Iris pigment epithelial cell (primary cell): Measurements from ENCODE around the gene ACBD6.

Source experiments
- DNase-seq: peaks from one replicate; pipeline ENCODE4 v3.0.0-alpha.2; 2011; ENCODE audit warnings: low read depth

ACBD6 gene

DNA sequence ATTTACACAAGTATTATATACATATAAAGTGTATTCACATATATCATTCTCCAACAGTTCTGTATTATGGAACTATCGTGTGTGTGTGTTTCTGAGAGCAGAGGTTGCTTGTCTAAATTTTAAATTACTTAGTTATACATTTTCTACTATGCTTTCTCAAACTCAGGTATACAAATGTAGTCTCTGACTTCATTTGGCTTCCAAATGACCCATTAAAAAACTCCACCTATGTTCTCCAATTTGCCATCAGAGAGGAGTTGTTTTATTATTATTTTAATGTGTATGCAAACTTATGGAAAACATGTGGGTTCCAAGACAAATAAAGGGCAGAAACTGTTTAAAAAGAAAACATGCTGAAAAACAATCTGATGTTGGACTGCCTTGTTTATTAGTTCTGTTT lies 131.8 kb downstream of the ACBD6 start:
- no peak for DNase-seq

- no peak for DNase-seq
Measured at GRCh38 chr1:180370188-180370587, 132.2 kb downstream of the ACBD6 start.

DNA sequence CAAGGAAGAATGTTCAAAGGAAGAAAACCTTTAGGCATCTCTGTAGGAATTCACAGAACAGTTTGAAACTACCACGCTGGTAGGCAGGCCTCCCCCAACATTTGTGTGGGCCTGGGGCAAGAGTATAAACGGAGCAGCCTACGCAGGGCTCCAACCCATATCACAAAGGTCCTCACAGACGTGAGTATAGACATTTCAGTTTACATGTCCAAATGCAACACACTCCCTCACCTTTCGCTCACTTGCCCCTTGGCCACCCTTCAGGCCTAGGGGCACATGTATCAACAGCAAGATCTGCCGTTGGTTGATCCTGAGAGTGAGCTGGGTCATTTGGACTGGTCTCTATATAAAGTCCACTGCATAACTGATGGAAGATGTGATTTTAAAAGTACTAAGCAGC lies 133.3 kb downstream of the ACBD6 start:
- DNase-seq, result no peak

DNA sequence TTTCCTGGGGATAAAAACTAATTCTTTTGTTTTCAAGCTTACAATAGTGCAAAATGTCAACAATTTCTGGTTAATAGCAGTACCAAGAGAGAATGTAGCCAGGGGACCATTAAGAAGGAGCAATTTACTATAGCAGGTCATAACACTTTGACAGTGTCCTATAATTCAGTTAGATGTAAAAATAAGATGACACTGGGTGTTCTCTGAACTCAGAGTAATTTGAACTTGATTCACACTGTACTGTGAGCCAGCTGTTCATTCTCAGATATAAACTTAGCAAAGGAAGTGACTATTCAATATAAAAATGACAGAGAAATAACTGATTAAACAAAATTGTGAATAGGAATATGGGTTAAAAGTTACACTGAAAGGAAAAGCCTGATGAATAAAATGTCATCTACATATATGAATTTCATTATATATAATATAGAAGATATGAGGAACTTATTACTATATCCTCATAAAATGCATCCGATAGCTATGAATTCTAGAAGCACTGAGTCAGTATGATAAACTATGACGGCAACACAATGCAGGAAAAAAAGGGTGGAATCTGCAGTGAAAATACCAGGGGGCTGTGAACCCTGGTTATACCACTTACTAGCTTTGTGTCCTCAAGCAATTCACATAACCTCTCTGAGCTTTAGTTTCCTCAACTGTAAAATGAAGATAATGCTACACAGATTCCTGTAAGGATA lies 135.9 kb downstream of the ACBD6 start:
- peak; percentile 65 for DNase-seq

GRCh38 chr1:180365039-180365438 lies 137.3 kb downstream of the ACBD6 start:
- peak; percentile 9 for DNase-seq

DNA sequence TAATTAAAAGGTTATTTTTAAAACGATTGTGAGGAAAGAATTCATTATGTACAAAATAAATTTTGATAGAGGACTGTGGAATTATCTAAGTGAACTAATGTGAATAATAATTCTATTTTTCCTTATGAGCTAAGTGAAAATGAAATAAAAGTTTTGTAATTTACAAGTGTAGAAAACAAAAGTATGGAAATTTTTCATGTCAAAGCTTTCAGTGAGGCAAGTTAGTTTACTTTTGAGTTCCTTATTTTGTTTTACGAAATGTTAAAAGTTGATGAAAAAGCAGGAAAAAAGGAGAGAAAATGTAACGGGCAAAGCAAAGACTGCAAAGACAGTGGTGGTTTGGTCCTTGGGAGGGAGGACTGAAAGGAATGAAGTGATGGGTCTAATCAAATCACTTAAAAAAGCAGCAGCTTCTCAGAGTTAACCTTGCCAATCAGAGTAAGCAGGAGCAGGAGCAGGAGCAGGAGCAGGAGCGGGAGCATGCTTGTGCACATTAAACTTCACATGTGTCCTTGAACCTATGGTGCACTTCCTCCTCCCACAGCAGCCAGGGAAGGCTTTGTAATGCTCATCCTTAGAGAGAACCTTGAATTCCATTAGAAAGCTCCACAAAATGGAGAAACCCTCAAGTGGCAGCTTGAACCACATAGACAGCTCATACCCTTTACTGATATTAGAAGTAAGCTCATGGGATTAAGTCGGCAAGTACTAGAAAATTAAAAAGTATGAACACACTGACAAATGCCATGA lies 139.0 kb downstream of the ACBD6 start:
- DNase-seq, result no peak

- peak; percentile 62 for DNase-seq
Measured at GRCh38 chr1:180360333-180361075, 141.9 kb downstream of the ACBD6 start.

GRCh38 chr1:180358649-180359048 lies 143.7 kb downstream of the ACBD6 start:
- DNase-seq, result peak; percentile 70

DNA sequence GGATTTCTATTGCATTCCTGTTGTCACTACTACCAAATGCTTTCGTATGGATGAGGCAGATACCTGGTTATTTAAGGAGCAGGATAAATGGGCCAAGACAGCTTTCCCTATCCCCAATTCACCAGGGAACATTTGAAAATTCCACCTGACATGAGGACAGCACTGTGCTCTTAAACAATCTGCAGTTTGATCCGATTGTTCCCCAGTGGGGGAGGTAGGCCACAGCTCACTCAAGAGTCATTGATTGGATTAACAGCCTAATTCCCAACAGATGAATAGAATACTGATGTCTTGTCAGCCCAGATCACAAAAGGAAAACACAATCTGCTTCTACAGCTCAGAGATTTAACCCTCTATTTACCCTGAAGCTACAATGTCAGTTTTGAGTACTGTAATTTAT lies 148.4 kb downstream of the ACBD6 start:
- DNase-seq, result no peak

DNA sequence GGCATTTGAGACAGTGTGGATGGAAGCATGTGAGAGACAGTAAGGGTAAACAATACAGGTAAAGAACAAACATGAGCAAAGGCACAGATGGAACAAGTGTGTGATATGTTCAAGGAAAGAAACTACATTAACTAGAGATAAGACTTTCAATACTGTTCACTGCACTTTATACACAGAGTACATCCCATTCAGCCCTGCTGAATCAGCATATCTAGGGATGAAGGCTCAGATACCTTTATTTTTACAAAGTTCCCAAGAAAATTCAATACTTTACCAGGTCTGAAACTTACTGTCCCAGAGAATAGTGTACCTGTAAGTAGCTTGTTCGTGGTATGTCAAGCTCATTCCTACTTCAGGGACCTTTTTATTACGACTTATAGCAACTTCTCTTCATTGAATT lies 149.8 kb downstream of the ACBD6 start:
- DNase-seq, result no peak

- DNase-seq, result no peak
Measured at GRCh38 chr1:180352021-180352420, 150.4 kb downstream of the ACBD6 start.

DNA sequence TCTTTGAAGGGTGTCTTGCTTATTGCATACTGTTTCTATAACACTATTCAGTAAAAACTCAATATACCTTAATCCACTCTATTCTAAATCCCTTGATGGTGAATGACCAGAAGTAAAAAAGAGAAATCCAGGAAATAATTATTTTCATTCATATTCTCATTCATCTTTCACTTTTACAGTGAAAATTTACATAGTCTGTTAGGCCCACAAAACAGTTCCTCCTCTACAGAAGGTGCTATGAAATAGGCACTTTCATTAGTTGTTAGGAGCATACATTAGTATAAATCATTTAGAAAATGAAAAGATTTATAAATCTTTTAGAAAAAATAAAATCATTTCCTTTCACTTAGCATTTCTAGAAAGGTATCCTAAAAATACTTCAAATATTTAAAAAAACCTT lies 157.2 kb downstream of the ACBD6 start:
- no peak for DNase-seq

GRCh38 chr1:180343921-180344769 lies 158.2 kb downstream of the ACBD6 start:
- peak; percentile 62 for DNase-seq

- DNase-seq, result no peak
Measured at GRCh38 chr1:180327089-180327488, 175.3 kb downstream of the ACBD6 start.

GRCh38 chr1:180312926-180313325 lies 189.5 kb downstream of the ACBD6 start:
- DNase-seq, result peak; percentile 26

DNA sequence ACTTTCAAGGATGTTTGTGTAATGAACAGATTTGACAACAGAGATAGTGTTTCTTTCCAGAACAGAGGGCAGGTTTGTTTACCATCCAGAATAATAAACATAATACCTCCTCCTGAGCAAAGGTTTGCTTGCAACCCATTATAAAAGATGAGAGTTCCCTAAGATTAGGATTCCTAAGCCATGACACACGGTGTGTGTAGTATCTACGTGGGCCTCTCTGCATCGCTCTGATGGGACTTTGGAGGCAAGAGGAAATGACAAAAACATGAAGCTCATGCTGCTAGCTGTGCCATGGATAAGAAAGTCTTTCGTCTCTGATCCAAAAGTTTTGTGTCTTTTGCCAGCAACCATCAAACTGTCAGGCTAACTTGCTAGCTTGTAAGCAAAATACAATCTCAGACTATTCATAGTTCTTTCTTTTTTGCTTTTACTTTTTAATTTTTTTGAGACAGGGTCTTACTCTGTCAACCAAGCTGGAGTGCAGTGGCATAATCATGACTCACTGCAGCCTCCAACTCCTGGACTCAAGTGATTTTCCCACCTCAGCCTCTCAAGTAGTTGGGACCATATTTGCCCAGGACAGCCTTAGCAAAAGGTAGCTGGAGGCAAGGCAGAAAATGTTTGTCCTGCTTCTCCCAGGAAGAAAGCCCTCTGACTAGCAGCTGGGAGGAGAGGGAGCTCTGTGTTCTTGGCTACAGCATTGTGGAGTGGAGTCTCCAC lies 191.2 kb downstream of the ACBD6 start:
- DNase-seq, result peak; percentile 61

- peak; percentile 71 for DNase-seq
Measured at GRCh38 chr1:180310095-180310494, 192.3 kb downstream of the ACBD6 start.

DNA sequence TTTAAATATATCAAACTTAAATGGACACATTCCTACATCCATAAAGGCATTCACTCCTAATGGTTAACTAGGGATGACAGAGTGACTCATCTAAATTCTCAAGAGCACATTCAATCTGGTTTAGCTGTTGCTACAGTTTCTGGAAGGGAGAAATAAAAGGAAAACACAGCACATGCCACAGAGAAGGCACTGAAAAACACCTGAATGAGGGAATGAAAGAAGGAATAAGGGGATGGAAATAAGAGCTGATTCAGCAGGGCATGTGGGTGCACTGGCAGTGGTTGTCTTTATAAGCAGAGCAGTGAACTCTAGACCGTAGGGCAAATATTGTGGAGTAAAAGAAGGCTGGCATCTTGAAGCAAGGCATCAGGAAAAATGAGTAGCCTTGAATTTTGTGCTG lies 193.0 kb downstream of the ACBD6 start:
- peak; percentile 79 for DNase-seq

DNA sequence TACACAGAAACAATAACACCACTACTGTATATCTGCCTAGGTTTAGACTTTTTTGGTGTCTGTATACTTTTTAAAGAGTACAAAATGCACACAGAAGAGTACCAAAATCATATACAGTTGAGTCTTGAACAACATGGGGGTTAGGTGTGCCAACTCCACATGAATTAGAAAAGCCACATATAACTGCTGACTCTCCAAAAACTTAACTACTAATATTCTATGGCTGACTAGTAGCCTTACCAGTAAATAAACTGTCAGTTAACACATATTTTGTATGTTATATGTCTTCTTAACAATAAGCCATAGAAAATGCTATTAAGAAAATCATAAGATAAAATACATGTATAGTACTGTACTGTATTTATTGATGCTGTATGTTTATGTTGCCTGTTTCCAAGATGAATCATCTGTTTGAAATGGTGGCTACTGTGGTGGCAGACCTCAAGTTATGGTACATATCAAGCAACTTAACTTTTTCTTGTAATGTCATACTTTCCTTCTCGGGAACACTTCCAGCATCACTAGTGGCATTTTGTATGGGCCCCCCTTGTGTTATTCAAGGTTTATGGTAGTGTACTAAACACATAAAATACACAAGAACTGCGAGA lies 201.1 kb downstream of the ACBD6 start:
- peak; percentile 47 for DNase-seq

DNA sequence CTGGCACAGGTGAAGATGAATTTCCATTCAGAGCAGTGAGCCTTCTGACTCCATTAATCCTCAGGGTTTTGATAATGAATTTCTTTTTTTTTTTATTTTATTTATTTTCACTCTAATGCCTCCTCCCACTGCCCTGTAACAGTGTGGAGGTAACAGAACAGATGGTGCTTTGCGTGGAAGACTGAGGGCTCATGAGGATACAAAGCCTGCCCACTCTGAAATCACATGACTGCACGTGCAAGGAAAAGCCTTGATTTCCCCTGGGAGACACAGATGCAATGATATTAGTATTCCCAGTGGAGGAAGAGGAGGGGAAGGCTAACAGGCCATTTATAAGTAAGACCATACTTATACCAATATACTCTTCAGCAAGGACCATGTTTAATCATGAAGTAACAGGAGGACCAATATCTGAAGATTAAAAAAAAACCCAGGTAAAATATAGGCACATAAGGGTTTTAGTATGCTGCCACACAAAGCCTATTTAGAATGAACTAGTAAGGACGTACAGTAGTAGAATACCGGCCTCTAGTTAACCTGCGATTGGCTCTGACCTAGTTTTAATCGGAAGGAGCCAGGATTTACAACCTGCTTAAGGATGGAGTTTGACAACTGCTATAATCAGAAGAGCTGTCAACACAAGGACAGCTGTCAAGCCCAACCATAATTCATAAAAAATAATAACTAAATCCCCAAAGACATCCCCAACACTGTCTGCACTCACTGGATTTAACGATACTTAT lies 202.7 kb downstream of the ACBD6 start:
- no peak for DNase-seq
